Measurements from ENCODE around the gene CAMK1D.

CAMK1D gene

GRCh38 chr10:12403119-12403518 is 53.8 kb downstream of the CAMK1D start:
- no peak for DNase-seq (ENCODE audit: low spot score)

DNA sequence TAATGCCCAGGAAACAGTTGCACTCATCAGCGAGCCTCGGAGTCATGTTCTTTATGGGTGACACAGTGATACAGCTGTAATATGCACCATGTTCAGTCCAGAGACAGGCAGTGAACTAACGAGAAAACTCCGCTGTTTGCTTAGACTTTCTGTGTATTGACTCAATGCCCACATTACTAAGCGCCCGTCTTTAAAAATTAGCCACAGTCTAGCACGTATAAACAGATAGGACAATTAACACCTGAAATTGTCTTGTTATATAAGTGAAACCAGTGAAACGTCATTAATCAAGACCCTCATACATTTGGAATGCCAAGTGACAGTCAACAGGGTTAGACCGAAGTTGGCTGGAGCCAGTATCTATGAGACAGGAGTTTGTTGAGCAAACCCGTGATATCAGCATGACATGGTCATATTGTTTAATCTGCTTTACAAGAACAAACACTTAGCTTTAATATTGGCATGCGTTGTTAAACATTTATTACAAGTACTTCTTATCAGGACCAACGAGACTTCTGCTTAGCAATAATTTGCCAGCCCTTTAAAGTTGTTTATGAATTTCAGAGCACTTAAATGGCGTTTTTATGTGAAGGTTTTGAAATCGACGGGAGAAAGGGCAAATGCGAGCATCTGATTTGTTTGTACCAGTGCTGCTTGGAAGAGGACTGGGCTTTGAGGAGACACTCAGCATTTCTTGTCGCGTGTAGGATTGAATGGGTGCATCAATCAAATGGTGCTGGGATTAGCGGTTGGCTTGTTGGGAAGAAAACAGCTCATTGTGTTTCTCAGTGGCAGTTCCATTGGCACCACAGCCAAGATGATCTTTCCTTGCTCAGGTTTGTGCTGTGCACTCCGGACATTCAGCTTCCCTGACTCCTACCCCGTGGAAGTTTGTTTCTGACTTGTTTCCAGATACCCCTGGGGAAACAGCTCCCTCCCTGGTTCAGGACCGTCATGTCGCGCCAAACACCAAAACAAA is 56.3 kb downstream of the CAMK1D start:
- no peak for DNase-seq (ENCODE audit: low spot score)

DNA sequence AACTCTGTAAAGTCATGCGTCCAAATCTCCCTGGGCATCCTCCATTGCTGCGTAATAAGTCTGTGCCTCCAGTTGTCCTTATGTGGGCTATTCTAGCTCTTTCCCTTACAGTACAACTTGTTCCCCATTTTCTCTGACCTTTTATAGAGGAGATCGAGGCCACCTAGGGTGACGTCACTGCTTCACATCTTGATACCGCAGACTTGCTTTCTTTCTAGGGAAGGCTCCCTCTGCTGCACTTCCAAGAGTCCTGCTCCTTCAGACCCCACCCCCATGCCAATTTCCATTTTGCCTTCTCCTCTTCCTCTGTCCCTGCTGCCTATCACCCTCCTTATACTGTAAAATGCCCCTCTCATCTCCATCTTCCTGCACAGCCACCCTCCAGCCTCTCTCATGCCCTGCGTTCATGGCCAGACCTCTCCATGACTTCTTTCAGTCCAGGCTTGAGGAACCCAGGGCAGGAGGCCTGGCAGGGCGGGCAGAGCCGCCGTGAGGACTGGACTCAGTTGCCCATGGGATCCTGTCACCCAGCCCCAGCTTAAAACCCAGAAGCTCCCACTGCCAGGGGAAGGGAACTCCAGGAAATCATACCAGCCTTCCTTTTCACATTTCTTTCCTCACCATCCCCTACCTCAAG is 57.5 kb downstream of the CAMK1D start:
- DNase-seq (ENCODE audit: low spot score) = no peak

GRCh38 chr10:12408472-12408871 is 59.1 kb downstream of the CAMK1D start:
- DNase-seq (ENCODE audit: low spot score) = no peak

DNA sequence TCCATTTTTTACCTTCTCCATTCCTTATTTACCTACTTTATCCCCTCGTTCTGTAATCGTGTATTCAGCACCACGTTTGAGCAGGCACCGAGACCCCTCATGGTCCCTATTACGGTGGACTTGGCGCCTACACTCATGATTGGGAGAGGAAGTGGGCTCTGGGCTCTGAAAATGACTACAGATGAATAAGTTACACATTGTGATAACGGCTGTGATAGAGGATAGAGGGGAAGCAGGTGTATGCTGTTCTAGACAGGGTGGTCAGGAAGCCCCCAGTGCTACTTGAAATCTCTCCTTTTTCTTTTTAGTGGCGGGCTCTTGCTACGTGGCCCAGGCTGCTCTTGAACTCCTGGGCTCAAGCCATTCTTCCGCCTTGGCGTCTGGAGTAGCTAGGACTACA is 59.8 kb downstream of the CAMK1D start:
- DNase-seq (ENCODE audit: low spot score) = no peak

- DNase-seq (ENCODE audit: low spot score) = no peak
Measured at GRCh38 chr10:12409613-12410012, 60.3 kb downstream of the CAMK1D start.

- no peak for DNase-seq (ENCODE audit: low spot score)
Measured at GRCh38 chr10:12412666-12413368, 63.5 kb downstream of the CAMK1D start.

- no peak for DNase-seq (ENCODE audit: low spot score)
Measured at GRCh38 chr10:12413369-12413711, 64.0 kb downstream of the CAMK1D start.

DNA sequence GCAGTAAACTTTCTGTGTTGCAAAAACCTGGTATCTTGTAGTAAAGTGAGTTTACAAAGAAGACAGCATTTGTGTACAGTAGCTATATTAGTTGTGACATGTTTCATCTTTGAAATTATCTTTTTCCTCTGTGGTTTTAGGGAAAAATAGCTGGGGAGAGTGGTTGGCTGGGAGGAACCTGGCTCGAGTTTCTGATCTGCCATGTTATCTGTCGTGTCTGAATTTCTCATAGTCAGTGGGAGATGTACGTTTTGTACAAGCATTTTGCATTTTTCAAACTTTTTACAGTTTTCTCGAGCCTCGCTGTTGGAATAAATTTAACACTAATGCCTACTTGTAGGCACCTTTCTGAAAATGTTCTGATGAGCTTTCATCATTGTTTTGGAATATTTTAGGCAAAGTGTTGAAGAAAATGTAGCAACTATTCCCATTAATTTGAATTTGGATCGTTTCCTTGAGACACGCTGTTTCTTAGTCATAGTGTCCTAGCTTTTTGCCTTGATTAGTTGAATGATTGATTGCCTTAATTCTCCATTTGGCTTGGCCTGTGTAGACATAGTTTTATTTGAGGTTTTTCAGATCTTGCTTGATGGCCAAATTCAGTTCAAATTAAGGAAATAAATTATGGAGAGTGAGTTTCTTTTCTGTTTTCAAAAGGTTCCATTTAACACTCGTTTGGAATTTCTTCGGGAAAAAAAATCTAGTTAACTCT is 65.1 kb downstream of the CAMK1D start:
- DNase-seq (ENCODE audit: low spot score) = no peak

- DNase-seq (ENCODE audit: low spot score) = no peak
Measured at GRCh38 chr10:12416344-12417050, 67.2 kb downstream of the CAMK1D start.

DNA sequence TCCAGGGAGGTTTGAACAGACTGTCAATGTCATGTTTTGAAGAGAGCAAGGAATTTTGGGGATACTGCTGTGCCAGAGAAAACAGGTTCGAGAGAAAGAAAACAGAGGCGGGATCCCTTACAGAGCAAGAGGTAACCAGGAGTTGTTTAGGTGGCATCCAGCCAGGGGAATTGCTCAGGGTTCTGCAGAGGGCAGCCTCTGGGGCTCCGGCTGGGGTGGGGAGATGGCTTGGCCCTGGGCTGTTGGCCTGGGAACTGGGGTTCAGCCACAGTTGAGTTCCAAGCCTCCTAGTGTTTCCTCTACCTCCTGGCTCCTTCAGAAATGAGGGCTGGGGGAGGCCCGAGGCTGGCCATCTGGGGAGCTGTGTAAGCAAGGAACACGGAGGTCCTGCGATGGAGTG is 68.0 kb downstream of the CAMK1D start:
- DNase-seq (ENCODE audit: low spot score) = no peak

- no peak for DNase-seq (ENCODE audit: low spot score)
Measured at GRCh38 chr10:12418000-12418399, 68.7 kb downstream of the CAMK1D start.

DNA sequence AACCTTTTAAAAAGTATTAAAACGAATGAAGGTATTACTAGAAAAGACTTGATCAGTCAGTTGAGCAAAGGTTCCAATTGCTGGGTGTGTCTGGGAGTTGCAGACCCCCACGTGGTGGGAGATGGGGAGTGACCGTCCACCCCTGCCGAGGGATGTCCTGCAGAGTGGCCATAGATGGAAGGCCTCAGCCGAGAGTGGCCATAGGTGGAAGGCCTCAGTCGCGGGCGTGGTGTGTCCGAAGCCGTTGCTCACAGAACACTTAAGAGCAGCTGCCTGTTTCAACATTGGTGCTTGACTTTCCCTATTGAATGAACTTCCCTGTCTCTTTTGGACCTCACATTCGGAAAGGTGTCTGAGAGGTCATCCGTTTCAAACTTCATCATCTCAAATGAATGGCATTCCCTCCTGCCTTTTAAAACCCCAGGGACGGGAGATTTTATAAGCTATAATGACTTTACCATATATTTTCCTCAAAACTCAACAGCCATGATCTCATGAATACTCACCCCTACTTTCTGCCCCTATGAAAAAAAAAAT is 69.4 kb downstream of the CAMK1D start:
- DNase-seq (ENCODE audit: low spot score) = no peak

DNA sequence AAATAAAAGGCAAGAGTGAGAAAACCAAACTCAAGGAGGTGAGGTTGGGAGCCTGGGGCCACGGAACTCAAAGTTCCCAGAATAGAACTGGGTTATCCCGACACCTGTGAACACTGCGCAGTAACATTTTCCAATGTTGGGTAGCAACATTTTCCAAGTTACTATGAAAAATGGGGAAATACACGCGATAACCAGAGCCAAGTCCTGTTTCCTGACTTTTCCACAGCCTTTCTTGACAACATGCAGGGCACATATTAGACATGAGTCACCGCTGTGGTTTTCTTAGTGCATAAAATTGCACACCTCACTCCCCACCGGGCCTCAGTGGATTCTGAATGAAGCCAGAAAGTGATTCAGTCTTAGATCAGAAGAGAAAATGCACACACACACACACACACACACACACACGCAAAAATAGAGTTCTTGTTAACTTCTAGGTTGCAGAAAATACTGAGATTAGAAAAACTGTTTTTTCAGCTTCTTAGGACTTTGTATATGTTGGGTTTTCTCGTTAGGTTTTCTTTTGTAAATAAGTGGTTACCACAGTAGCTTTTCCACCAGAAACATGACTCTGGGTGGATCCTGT is 70.0 kb downstream of the CAMK1D start:
- DNase-seq (ENCODE audit: low spot score) = peak; percentile 89

DNA sequence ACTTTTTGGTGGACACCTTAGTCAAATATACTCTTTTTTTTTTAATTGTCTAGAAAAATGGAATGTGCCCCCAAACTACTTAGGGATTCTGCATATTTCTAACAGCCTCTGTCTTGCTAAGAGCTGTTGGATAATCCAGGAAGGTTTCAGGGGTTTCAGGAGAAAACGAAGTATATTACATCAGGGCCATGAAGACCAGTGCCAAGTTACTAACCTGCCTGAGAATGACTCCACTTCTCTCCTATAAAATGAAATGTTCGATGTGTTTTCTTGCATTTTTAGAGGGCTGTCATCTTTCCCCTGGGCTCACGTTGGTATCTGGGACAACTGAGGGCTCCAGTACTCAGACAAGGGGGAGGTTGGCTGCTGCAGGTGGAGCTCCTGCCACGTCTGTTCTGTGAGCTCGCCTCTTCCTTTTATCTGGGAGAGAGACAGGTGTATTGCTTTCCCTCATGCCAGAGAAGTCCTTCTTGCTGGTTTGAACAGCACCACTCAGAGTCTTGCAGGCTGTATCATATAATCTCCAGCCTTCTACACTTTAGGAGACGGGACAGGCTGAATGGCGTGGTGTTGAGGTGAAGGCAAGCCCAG is 71.3 kb downstream of the CAMK1D start:
- no peak for DNase-seq (ENCODE audit: low spot score)

GRCh38 chr10:12422189-12422588 is 72.8 kb downstream of the CAMK1D start:
- no peak for DNase-seq (ENCODE audit: low spot score)

GRCh38 chr10:12423896-12424295 is 74.5 kb downstream of the CAMK1D start:
- DNase-seq (ENCODE audit: low spot score) = no peak

DNA sequence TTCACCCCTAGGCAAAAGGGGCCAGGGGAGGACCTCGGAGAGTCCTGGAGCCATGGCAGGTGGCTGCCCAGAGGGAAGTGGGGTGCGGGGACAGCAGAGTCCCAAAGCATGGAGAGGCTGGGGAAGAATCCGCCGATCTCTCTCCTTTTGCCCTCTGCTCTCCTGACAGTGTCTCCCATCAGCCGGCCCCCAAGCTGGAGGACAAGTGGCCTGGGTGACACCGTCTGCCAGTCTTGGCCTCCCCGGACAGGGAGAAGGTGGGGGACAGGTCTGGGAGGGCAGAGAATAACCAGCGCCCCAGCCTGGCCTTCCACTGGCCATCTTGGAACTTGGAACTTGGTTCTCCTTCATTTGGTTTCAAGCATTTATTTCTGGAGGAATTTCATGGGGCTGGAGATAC is 77.9 kb downstream of the CAMK1D start:
- no peak for DNase-seq (ENCODE audit: low spot score)

- DNase-seq (ENCODE audit: low spot score) = no peak
Measured at GRCh38 chr10:12428447-12429135, 79.2 kb downstream of the CAMK1D start.

GRCh38 chr10:12430406-12430982 is 81.1 kb downstream of the CAMK1D start:
- no peak for DNase-seq (ENCODE audit: low spot score)

All from RKO (cell line).